GM04503 (cell line): ENCODE measurements around the gene CATSPERB.
"Not testable (repeated sequence)": the region's sequence is repeated elsewhere in the genome, so short reads cannot be mapped to it uniquely, and the experiment has no call there.

Experiments used
- DNase-seq: peaks from one replicate; pipeline ENCODE4 v3.0.0-alpha.2; 2012; ENCODE audit warnings: low read depth

The CATSPERB gene

DNA sequence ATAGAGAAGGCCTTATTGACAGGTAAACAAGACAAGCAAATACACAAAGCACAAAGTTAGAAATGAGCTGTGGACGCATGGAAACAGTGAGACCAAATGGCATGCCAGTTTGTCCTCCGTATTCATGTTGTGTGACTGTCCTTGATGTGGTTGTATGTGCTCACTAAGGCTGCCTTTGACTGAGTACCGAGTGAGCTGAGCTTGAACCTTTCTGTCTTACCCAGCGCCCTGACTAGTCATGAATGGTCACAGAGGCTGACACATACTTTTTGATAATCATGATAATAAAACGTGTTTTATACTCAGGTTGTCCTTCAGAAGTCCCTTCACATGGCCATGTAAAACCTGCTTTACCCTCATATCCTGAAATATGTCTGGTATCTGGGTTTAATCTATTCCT is 553 bp upstream of the CATSPERB start:
- DNase-seq = no peak

DNA sequence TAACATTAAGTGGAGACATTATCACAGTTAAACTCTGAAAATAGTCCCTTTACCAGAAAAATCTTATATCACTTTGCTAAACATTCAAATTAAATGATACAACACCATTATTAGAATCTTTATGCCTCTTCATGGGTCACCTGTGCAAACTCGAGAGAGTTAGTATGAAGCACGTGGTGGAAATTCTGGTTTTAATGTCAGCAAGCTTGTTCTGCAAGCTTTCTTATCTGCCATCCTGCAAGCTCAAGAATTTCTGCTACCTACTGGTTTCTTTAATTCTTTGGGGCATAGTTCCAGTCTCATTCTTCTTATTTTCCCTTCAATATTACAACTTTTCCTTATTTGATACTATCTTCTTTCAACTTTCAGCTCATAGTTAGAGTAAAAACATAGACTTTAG is 868 bp downstream of the CATSPERB start:
- no peak for DNase-seq

DNA sequence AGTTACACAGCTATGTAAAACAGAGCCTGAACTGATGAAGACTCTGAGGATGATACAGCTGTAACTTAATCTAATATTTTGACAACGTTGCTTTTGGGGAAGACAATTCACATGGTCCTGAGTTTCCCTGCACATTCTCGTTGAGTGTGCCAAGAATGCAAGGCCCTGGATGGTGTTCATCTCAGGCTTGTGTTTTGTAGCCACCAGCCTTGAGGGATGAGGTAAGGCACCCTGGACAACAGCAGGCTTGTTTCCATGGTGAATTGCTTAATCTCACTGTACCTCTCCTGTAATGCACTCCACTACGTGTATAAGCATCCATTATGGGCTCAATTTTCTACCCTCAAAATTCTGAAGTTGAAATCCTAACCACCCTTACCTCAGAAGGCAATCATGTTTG is 2.1 kb downstream of the CATSPERB start:
- DNase-seq = no peak

DNA sequence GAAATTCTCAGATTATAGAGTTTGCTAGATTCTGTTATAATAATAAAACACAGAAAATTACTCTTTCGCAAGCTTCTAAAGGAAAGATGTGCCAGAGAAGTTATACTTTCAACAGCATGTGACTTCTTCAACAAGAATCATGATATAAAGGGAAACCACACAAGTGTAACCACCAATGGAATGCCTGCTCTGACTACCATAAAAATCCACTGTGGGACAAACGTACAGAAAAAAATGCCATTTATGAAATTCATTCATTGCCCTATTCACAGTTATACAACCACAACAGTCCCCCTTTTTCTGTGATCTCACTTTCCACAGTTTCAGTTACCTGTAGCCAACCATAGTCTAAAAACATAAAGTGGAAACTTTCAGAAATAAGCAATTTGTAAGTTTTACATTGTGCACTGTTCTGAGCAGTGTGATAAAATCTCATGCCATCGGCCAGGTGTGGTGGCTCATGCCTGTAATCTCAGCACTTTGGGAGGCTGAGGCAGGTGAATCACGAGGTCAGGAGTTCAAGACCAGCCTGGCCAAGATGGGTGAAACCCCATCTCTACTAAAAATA is 3.2 kb downstream of the CATSPERB start:
- DNase-seq = peak; percentile 27

DNA sequence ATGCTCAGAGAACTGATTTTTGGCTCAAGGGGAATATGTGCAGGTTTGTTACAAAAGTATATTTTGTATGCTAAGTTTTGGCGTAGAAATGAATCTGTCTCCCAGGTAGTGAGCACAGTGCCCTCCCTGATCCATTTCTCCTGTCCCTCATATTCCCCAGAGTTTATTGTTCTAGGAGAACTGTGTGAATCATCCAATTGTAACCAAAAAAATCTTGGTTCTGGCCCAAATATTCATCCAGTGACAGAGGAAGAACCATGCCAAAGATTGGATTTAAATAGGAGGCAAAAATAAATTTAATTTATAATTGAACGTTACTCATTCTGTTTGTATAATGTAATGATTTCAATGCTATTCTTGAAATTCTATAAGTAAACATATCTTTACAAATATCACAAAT is 4.8 kb downstream of the CATSPERB start:
- peak; percentile 28 for DNase-seq

DNA sequence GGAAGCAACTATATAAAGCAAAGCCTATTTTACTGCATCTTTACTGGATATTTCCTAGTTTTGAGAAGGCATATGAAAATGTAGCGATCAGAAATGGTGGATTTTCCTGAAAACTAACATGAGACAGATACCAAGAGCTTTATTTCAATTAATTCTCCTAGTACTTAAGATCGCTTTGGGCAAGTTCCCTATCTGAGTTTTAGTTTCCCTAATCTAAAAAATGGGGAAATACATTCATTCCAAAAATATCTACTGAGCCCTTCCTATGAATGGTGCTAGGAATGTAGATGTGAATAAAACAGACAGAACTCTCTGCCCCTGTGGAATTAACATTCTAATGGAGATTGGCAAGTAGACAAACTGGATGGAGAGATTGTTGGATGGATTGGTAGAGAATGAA is 8.4 kb downstream of the CATSPERB start:
- DNase-seq = no peak

DNA sequence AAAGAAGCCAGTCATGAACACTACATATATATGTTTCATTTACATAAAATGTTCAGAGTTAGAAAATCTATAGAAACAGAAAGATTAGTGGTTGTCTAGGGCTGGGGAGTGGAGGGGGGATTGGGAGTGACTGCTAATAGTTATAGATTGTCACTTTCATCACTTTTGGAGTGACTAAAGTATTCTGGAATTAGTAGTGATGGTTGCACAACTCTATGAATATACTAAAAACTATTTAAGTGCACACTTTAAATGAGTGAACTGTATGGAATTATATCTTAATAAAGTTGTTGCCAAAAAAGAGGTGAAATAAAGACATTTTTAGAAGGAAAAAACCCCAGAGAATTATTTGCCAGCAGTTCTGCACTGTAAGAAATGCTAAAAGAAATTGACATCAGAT is 9.5 kb downstream of the CATSPERB start:
- DNase-seq = no peak

DNA sequence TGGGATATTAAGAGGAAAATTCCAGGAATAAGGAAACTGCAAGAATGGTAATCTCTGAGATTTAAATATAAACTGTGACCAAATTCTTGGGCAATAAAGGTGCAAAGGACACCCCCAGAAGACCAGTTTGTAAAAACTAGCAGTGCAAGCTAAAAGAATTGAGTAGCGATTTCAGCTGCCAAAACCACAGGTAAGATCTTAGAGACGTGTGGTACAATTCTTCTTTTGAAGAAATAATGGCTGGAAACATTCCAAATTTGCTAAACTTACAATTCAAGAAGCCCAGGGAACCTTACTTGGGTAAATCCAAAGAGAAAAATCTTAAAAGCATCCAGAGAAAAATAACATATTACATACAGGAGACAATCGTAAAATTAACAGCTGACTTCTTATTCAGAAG is 12.0 kb downstream of the CATSPERB start:
- DNase-seq = no peak

DNA sequence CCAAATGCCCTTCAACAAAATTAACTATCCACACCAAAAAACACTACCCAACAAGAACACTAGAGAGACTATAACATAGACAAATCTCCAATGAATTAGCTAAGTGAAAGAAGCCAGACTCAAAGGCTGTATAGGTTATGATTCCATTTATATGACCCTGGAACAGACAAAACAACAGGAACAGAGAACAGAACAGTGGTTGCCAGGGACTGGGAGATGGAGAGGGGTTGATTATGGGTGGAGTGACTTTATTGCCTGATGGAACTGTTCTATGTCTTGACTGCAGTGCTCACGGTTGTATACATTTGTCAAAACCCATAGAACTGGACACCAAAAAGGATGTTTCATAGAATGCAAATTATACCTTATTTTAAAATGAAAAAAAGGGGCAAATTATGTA is 14.9 kb downstream of the CATSPERB start:
- DNase-seq = no peak

DNA sequence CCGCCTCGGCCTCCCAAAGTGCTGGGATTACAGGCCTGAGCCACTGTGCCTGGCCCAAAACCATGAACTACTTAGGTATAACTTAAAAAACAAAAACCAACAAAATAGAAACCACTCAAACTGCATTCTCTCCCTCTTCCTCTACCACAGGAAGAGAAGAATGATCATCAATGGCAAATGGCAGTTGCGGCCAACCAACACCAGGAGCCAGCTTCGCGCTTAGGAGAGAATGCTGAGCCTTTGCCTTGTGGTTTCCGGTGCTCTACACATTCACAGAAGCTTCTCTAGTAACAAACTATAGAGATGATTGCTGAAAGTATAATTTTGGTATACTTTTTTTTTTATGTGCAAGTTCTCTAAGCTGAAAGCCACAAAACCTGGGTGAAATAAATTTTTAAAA is 17.1 kb downstream of the CATSPERB start:
- DNase-seq = no peak

DNA sequence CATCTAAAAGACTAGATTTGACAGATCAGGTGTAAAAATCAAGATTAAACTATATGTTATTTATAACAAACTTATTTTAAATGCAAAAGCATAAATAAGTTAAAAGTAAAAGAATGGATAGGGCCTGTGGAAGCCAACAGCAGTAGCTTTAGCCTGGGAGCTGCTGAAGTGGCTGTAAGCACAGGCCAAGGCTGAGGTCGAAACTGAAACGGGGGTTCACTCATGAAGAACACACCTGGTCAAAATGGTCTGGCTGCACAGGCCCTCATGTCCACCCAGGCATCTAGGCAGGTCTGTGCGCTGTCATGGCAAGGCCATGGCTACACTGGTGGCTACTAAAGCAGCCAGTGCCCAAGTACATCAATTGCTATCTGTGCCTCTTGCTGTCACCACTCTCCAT is 23.1 kb downstream of the CATSPERB start:
- DNase-seq = no peak

DNA sequence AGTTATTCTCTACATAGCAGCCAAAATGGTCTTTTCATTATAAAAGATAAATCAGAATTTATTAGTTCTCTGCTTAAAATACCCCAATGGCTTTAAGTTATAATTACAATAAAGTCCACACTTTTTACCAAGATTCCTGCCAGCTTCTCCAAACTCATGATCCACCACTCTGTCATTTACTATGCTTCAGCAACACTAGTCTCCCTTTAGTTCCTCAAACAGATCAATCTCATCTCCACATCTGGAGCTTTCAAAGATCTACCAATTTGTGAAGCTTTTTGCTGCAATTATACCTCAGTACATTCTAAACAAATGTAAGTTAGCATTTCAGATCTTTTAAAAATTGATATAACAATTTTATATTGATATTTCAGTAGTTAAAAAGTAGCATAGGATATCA is 24.9 kb downstream of the CATSPERB start:
- DNase-seq = no peak

DNA sequence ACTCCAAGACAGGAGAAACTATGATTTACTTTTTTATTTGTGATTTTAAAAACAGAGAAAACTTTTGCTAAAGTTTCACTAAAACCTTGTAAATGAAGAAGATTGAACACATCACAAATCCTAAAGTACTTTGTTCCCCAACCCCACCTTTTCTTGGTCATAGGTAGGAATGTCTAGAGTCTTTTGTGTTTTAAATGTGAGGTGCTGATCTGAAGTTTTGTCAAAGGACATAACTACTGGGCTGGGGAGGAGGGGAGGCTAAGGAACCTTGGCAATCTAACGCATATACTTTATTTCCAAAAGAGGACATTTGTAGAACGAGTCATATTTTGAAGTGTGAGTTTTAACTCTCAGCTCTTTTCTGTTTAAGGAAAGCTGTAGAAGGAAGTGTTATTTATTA is 37.2 kb downstream of the CATSPERB start:
- no peak for DNase-seq

DNA sequence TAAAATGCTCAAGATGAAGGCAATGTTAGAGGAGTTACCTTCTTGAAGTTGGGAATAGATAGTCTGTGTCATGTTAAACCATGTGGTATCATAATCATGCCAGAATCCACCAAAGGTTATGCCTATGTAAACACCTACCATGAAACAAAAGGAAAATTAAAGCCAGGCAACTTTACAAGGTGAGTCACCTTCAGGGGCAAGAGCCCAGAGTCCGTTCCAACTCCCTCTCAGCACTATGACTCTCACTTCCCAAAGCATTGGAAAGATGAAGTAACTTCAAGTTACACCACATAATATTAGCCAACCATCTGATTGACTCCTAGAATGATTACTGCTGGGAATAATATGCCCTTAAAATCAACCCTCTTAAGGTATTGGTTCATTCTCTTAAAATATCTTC is 38.5 kb downstream of the CATSPERB start:
- peak; percentile 3 for DNase-seq

DNA sequence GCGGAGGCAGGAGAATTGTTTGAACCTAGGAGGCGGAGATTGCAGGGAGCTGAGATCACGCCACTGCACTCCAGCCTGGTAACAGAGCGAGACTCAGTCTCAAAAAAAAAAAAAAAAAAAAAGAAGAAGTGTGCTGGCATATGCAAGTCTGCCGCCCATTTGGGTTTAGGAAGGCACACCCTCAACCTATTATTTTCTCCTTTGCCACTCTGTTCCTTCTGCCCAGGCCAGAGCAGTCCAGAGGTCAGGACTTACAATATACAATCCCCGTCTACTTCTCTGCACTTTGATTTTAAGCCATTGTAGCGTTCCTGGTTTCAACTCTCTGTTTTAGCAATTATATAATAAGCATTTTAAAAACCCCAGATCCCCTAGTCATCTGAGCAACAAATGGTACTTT is 39.8 kb downstream of the CATSPERB start:
- DNase-seq = no peak

DNA sequence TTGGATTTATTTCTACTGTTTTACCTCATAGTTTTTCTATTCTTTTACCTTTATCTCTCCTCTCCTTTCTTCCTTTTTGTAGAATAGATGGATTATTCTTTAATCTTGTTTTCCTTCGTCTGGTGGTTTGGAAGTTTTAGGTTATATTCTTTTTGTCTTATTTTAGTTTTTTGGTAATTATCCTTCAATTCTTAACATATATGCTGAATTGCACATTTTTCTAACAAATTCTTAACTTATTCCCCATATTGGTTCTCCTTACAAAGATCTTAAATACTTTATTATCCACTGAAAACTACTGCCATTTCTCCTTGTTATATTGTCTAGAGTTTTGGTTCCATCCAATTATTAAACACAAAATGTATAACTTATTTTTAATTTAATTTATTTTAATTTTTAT is 42.3 kb downstream of the CATSPERB start:
- DNase-seq = no peak

DNA sequence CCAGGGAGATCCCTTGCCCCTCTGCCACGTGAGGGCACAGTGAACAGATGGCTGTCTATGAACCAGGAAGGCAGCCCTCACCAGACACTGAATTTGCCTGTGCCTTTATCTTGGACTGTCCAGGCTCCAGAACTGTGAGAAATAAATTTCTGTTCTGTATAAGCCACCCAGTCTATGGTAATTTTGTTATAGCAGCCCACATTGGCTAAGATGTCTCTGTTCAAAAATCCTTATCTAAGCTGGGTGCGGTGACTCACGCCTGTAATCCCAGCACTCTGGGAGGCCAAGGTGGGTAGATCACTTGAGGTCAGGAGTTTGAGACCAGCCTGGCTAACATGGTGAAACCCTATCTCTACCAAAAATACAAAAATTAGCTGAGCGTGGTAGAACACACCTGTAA is 44.5 kb downstream of the CATSPERB start:
- DNase-seq = not testable (repeated sequence)

DNA sequence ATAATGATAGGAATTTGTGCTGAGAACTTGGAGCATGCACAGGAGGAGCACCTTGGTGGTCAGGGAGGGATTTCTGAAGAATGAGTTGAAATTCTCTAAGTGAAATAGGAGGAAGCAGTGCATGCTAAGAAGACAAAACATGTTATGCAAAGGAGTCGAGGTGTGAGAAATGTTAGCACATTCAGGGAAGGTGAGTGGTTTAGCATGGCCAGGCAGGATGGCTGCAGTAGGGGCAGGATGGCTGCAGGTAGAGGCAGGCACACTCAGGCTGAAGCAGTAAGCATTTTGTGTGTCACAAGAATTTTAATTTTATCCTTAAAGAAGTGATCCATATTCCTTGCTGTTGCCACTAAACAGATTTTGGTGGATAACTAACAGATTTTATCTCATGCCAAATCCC is 46.3 kb downstream of the CATSPERB start:
- no peak for DNase-seq

DNA sequence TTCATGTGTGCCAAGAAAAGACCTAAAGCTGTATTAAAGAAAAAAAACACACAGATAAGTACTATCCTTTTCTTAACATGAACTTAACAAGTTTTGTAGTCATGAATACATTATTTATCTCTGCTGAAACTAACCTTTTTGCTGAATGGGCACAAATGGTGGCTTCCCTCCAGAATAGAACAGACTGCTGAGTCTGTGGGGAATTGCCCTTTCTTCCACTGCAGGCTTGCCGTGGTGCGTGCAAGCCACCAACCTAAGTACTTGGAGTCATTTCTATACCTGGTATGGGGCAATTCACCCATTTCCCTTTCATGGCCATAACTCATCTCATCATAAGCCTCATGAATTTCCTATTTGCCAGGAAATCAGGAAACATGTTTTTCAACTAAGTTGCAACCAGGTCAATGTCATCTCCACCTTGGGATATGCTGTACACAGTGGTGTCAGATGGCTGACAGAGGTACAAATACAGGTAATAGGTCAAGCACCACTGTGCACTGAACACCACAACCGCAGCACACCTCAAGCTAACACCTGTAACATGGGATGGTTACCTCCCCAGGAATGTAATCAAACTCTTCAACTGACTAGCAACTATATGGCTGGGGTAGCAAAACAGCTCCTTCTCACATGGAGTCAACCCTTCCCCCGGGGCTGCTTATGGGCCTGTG is 49.9 kb downstream of the CATSPERB start:
- DNase-seq = no peak

DNA sequence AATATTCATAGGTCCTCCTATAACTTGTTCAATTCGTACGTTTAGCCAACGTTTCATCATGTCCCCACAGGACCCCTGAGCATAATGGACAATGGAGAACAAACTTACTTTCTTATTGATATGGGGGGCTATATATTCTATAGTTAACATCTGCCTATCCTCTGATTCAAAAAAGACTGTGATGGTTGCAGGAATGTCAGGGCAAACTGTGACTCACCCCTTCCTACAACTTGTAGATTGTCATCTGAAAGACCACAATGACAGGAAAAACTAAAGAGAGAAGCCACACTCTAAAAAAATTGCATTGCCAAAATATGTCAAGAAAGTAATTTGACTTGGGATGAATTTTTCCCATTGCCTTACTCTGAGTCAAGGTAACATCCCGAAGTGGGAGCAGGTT is 50.8 kb downstream of the CATSPERB start:
- DNase-seq = no peak

DNA sequence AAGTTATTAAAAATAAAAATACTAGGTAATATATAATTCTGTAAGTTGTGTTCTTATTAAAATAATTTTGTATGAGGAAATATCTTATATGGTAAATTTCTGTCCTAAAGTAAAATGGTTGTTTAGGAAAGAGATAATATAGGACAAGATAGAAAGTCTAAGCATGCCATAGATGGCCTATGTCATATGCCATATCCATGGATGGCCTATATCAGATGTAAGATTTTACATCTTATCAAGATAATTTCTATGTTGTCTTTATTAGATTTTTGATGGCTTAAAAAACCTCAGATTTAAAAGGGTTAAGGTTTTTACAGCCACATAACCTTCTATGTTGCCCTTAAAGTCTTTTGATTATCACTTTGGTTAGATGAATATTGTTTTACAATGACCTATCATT is 52.6 kb downstream of the CATSPERB start:
- no peak for DNase-seq

DNA sequence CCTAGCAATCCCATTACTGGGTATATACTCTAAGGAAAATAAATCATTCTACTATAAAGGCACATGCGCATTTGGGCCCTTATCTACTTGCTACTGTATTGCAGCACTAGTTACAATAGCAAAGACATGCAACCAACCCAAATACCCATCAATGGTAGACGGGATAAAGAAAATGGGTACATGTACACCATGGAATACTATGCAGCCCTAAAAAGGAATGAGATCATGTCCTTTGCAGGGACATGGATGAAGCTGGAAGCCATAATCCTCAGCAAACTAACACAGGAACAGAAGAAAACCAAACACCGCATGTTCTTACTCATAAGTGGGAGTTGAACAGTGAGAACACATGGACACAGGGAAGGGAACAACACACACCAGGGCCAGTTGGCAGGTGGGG is 54.2 kb downstream of the CATSPERB start:
- not testable (repeated sequence) for DNase-seq

DNA sequence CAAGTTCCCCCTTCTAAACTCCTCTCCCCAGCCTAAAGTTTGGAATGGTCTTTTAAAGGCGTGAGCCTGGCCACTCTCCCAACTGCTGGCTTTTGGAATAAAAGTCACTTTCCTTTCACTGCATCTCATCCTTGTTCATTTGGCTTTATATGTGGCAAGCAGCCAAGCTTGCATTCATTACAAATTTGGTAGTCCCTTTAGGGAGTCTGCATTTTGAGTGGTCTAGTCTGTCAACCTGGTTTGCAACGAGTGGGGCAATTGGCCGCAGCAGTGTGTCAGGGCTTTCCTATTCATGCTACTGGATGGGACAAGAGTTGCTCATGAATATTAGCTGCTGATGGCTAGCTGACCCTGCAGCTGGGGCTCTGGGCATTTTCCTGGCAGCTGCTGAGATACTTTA is 57.0 kb downstream of the CATSPERB start:
- DNase-seq = no peak

DNA sequence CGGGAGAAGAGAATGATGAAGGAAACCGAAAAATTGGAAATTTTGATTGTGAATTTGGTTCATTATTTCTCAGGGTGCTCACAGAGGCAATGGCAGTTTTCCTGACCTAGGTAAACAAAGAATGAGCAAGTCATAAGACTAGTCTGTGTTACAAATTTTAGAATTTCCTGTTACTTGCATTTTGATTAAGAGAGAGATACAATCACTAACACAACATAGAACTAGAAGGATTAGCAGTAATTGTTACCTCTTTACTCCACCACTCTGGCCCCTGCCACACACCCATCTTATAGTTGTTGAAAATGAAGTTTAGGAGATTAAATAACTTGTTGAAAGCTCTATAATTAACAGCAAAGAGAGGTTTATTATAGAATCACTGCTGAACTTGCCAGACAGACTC is 62.0 kb downstream of the CATSPERB start:
- DNase-seq = no peak
